Fibroblast of the aortic adventitia (primary cell): ENCODE data around the gene STK10. TPM values are rescaled to one million over a fixed set of nuclear protein-coding genes. Genes with fewer than 3 reads are reported as not detected.

Experiments used
- DNase-seq: peaks from one replicate; pipeline ENCODE4 v3.0.0-alpha.2; 2010; ENCODE audit warnings: low read depth
- H3K4me3 ChIP-seq: 2 replicates; pipeline ENCODE4 v1.5.1; 2011; ENCODE audit warnings: low read depth, mild to moderate bottlenecking, control low read depth, low read length, moderate library complexity
- CTCF ChIP-seq: IDR thresholded peaks from 2 replicates; pipeline ENCODE4 v1.5.1; 2011; ENCODE audit warnings: mild to moderate bottlenecking, low read length, control low read depth, inconsistent platforms; ENCODE audit not compliant: insufficient read depth
- total RNA-seq: library from RNA; depleted of rRNA; stranded (reverse); fragments of >200 nt; gene quantifications from 2 replicates; pipeline ENCODE4 v1.2.3, GENCODE V29; 2012; ENCODE audit warnings: low replicate concordance

Gene STK10
- total RNA-seq, 1 donor, result 16.0 TPM

DNA sequence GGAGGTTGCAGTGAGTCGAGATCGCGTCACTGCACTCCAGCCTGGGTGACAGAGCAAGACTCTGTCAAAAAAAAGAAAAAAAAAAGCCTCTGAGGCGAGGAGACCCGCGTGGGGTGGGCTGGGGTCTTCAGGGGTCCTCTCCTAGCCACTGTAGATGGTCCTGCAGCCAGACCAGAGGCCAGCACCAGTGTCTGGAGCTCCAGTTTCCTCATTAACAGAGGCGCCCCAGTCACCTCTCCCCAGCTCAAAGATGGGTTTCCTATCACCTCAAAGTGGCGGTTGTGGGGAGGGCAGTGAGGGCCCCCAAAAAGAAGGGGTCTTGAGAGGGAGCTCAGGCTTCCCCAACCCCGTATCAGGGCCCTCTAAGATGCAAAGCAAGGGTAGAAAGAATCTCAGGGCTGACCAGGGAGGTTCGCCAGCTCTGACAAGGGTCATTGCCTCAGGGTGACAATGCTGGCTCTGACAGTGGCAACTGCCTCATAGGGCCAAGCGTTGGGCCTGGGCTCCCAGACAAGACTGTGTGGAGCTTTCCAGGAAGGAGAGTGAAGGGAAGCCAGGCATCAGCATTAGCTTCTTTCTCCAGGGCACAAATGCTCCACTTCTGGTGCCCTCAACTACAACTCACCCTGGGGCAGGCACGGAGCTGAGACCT is 15.0 kb downstream of the STK10 start:
- no peak for DNase-seq
- H3K4me3 ChIP-seq, result no peak overlapping the region
- no peak for TF ChIP-seq CTCF

- no peak overlapping the region for H3K4me3 ChIP-seq
- DNase-seq, result no peak
- no peak for TF ChIP-seq CTCF
These were observed 16.9 kb downstream of the STK10 start for GRCh38 chr5:172171118-172171517.

- no peak for TF ChIP-seq CTCF
- DNase-seq, result no peak
- no peak overlapping the region for H3K4me3 ChIP-seq
These were observed 17.7 kb downstream of the STK10 start for GRCh38 chr5:172170251-172170701.

DNA sequence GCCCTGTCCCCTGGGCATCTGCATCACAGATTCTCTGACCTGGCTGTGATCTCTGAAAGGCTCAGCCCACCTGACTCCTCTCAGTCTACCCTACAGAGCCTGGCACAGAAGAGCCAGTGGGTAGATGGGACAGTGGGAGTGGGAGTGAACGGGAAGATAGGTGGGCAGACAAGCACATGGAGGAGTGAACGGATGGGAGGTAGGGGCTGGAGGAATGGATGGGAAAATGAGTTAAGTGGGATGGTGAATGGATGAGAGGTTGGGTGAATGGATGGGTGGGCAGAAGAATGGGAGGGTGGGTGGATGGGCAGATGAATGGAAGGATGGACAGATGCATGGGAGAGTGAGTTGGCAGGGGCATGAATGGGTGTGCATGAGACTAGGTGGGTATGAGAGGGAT is 18.8 kb downstream of the STK10 start:
- TF ChIP-seq CTCF, result no peak
- H3K4me3 ChIP-seq, result no peak overlapping the region
- DNase-seq, result no peak

DNA sequence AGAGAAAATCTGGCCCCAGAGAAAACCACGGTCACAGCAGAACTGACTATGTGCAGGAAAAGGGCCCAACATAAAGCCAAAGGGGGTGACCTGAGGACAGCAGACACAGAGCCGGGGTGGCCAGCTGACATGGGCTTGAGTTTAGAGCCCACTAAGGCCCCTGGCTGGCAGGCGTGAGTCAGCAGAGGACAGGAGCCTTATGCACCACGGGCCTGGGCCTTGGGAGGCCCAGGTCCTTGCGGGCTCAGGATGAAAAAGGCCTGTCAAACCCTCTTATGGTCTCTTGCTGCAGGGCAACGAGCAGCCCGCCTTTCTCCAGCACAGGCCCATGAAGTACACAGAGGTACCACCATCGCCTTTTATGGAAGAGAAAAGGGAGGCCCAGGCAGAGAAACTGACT is 19.7 kb downstream of the STK10 start:
- H3K4me3 ChIP-seq, result no peak overlapping the region
- DNase-seq, result no peak
- TF ChIP-seq CTCF, result no peak

DNA sequence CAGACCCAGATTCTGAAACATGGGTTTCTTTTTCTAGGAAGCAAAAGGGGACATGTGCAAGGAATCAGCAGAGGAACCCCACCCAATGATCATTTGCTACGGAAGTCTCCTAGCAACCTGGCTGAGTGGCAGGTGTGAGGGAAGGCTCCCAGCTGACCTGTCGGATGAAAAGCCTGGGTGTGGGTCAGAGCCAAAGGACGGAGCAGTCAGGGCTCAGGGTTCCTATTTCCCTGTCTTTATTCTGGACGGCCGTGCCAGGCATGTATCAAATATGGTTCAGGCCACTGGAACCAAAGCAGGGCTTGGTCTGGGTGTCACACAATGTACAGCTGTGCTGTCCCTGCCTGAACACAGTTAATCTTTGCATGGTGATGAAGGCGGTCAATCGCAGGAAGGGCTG is 20.1 kb downstream of the STK10 start:
- no peak for DNase-seq
- no peak for TF ChIP-seq CTCF
- no peak overlapping the region for H3K4me3 ChIP-seq
